GM23338 (cell line): Measurements from ENCODE around the gene SEMA4A. TPM values are rescaled to one million over a fixed set of nuclear protein-coding genes. Genes with fewer than 3 reads are reported as not detected.

ENCODE experiments used
- ATAC-seq: fragments of 200-7000 bp; cut with Tn5 transposase; 3 replicates; pipeline ENCODE4 v1.9.1; 2020
- DNase-seq: peaks from one replicate; pipeline ENCODE4 v3.0.0-alpha.2; 2015; ENCODE audit warnings: low spot score
- H2AFZ ChIP-seq: fragments of 200-600 bp; sonication (generic); 2 replicates; pipeline ENCODE4 v1.8.0; 2016; ENCODE audit warnings: antibody characterized with exemption, mild to moderate bottlenecking, moderate library complexity
- H3F3A ChIP-seq: fragments of 200-600 bp; sonication (generic); replicated peaks from 2 replicates; pipeline ENCODE4 v1.8.0; 2017; ENCODE audit warnings: antibody characterized with exemption, mixed run types, low read depth
- H3K27ac ChIP-seq: fragments of 200-600 bp; sonication (generic); 2 replicates; pipeline ENCODE4 v1.6.1; 2016; ENCODE audit warnings: low read depth
- H3K27me3 ChIP-seq: fragments of 200-600 bp; sonication (generic); 2 replicates; pipeline ENCODE4 v1.8.0; 2016; ENCODE audit warnings: mild to moderate bottlenecking, mixed run types, moderate library complexity; ENCODE audit not compliant: insufficient read depth
- H3K36me3 ChIP-seq: fragments of 200-600 bp; sonication (generic); 2 replicates; pipeline ENCODE4 v1.8.0; 2016; ENCODE audit warnings: mild to moderate bottlenecking; ENCODE audit not compliant: insufficient read depth
- H3K4me1 ChIP-seq: fragments of 200-600 bp; sonication (generic); 2 replicates; pipeline ENCODE4 v1.8.0; 2016; ENCODE audit warnings: mild to moderate bottlenecking, moderate library complexity; ENCODE audit not compliant: insufficient read depth
- H3K4me2 ChIP-seq: fragments of 200-600 bp; sonication (generic); 2 replicates; pipeline ENCODE4 v1.7.1; 2017; ENCODE audit warnings: mixed run types
- H3K4me3 ChIP-seq: fragments of 200-600 bp; sonication (generic); 2 replicates; pipeline ENCODE4 v1.6.1; 2016; ENCODE audit warnings: mixed run types
- H3K79me2 ChIP-seq: fragments of 200-600 bp; sonication (generic); replicated peaks from 2 replicates; pipeline ENCODE4 v1.8.0; 2017; ENCODE audit warnings: mild to moderate bottlenecking; ENCODE audit not compliant: insufficient read depth
- H3K9me2 ChIP-seq: fragments of 200-600 bp; sonication (generic); 2 replicates; pipeline ENCODE4 v1.8.0; 2017; ENCODE audit not compliant: insufficient read depth
- H4K20me1 ChIP-seq: fragments of 200-600 bp; sonication (generic); replicated peaks from 2 replicates; pipeline ENCODE4 v1.8.0; 2017; ENCODE audit warnings: mild to moderate bottlenecking; ENCODE audit not compliant: insufficient read depth
- H3K27ac Mint-ChIP-seq: 2 replicates; pipeline ENCODE4 v1.8.0; 2020; ENCODE audit warnings: inconsistent platforms, mild to moderate bottlenecking, moderate library complexity, mixed read lengths
- H3K27me3 Mint-ChIP-seq: 3 replicates; pipeline ENCODE4 v1.8.0; 2022; ENCODE audit warnings: low read depth, mild to moderate bottlenecking, moderate library complexity, mixed read lengths, inconsistent platforms; ENCODE audit not compliant: insufficient read depth, poor library complexity
- H3K36me3 Mint-ChIP-seq: 3 replicates; pipeline ENCODE4 v1.8.0; 2021; ENCODE audit warnings: low read depth, mild to moderate bottlenecking, inconsistent platforms, moderate library complexity, mixed read lengths
- H3K4me1 Mint-ChIP-seq: 3 replicates; pipeline ENCODE4 v1.8.0; 2020; ENCODE audit warnings: mild to moderate bottlenecking, inconsistent platforms, mixed read lengths
- H3K4me3 Mint-ChIP-seq: 3 replicates; pipeline ENCODE4 v1.8.0; 2021; ENCODE audit warnings: moderate library complexity, mild to moderate bottlenecking, inconsistent platforms, mixed read lengths
- H3K9me3 Mint-ChIP-seq: 3 replicates; pipeline ENCODE4 v1.8.0; 2020; ENCODE audit warnings: moderate library complexity, mild to moderate bottlenecking, inconsistent platforms, mixed read lengths
- CREB1 ChIP-seq: fragments of 250-450 bp; sonication (Bioruptor Pico); IDR thresholded peaks from 2 replicates; pipeline ENCODE4 v1.5.0; 2020; ENCODE audit warnings: low read depth, mild to moderate bottlenecking, moderate library complexity
- CTCF ChIP-seq, 2 experiments: fragments of 200-600 bp in 1 of 2; sonication (generic) in 1 of 2; conservative IDR thresholded peaks; 2 replicates each; pipeline versions ENCODE4 v1.5.1 to v1.6.1; 2016 to 2017; ENCODE audit warnings: antibody characterized with exemption in 2 of 2, low read depth in 2 of 2, mild to moderate bottlenecking in 2 of 2, moderate library complexity in 1 of 2
- ETS1 ChIP-seq: IDR thresholded peaks from 2 replicates; pipeline ENCODE4 v1.6.1; 2016; ENCODE audit warnings: antibody characterized with exemption
- EZH2 ChIP-seq: fragments of 200-600 bp; sonication (generic); IDR thresholded peaks from one replicate; pipeline ENCODE4 v1.8.0; 2017; ENCODE audit warnings: antibody characterized with exemption, mild to moderate bottlenecking, low read depth; ENCODE audit not compliant: unreplicated experiment
- EZH2phosphoT487 ChIP-seq: fragments of 200-600 bp; sonication (generic); IDR thresholded peaks from one replicate; pipeline ENCODE4 v1.8.1; 2018; ENCODE audit warnings: antibody characterized with exemption; ENCODE audit not compliant: unreplicated experiment
- JUNB ChIP-seq: IDR thresholded peaks from one replicate; pipeline ENCODE4 v1.6.1; 2016; ENCODE audit warnings: antibody characterized with exemption; ENCODE audit not compliant: unreplicated experiment
- NANOG ChIP-seq: IDR thresholded peaks from 2 replicates; pipeline ENCODE4 v1.6.1; 2016; ENCODE audit warnings: antibody characterized with exemption, borderline replicate concordance
- POLR2AphosphoS5 ChIP-seq: IDR thresholded peaks from 2 replicates; pipeline ENCODE4 v1.6.1; 2016; ENCODE audit warnings: antibody characterized with exemption, low read depth
- REST ChIP-seq: IDR thresholded peaks from one replicate; pipeline ENCODE4 v1.6.1; 2018; ENCODE audit warnings: antibody characterized with exemption; ENCODE audit not compliant: unreplicated experiment
- STAT1 ChIP-seq: IDR thresholded peaks from one replicate; pipeline ENCODE4 v1.6.1; 2016; ENCODE audit warnings: antibody characterized with exemption; ENCODE audit not compliant: unreplicated experiment
- ZNF114 ChIP-seq: fragments of 250-450 bp; sonication (Bioruptor Pico); IDR thresholded peaks from 2 replicates; pipeline ENCODE4 v1.5.0; 2020; ENCODE audit warnings: mild to moderate bottlenecking, moderate library complexity
- ZNF331 ChIP-seq: fragments of 250-450 bp; sonication (Bioruptor Pico); IDR thresholded peaks from 2 replicates; pipeline ENCODE4 v1.5.0; 2020; ENCODE audit warnings: low read depth, mild to moderate bottlenecking, moderate library complexity
- ZNF462 ChIP-seq: fragments of 250-450 bp; sonication (Bioruptor Pico); IDR thresholded peaks from 2 replicates; pipeline ENCODE4 v1.5.0; 2020; ENCODE audit warnings: mild to moderate bottlenecking, moderate library complexity
- polyA plus RNA-seq: library from polyadenylated mRNA; unstranded; fragments of >200 nt; fragmentation: Nextera tagmentation; extraction: Ambion mirVana; gene quantifications from 2 replicates; pipeline ENCODE4 v1.2.1, GENCODE V29; 2016
- total RNA-seq: library from RNA; depleted of rRNA; stranded (reverse); fragments of >200 nt; shearing (Covaris generic); gene quantifications from 2 replicates; pipeline ENCODE4 v1.2.3, GENCODE V29; 2014

Gene SEMA4A
- total and polyA plus RNA-seq, 2 experiments from 2014 or later: 5.5 to 20.2 TPM

- no peaks in the 10 kb centered on the region for H3K36me3 Mint-ChIP-seq
- no peak for DNase-seq
- ATAC-seq: no peak
- Histone ChIP-seq H3K9me2 (no peaks in the 10 kb centered on the region), H3K4me2 (no peak overlapping the region), H3K79me2 (no peaks in the 10 kb centered on the region), H3F3A (peaks cover 9% of the 10 kb centered on the region; the same call in 1 of the 2 replicates), H4K20me1 (no peaks in the 10 kb centered on the region), H3K27ac (no peak overlapping the region), H3K36me3 (no peaks in the 10 kb centered on the region), H3K27me3 (no peaks in the 10 kb centered on the region), H2AFZ (no peak overlapping the region), H3K4me3 (no peak overlapping the region), H3K4me1 (peaks cover 45% of the 10 kb centered on the region)
- H3K4me1 Mint-ChIP-seq: peaks cover 45% of the 10 kb centered on the region
- no peak overlapping the region for H3K27ac Mint-ChIP-seq
- no peak overlapping the region for H3K4me3 Mint-ChIP-seq
- TF ChIP-seq ETS1: no peak
- no peak for TF ChIP-seq EZH2phosphoT487
- TF ChIP-seq ZNF114: no peak
- no peak for TF ChIP-seq JUNB
- no peak for TF ChIP-seq CTCF (conservative IDR thresholded peaks at IDR 0.05; ENCODE audit: low read depth in 2 of 2)
- no peak for TF ChIP-seq REST
- no peak for TF ChIP-seq EZH2
- TF ChIP-seq ZNF462: no peak
- TF ChIP-seq ZNF331 (CRISPR knock-in tag): no peak
- no peak for TF ChIP-seq NANOG
- TF ChIP-seq STAT1: no peak
- TF ChIP-seq CREB1 (CRISPR knock-in tag): no peak
- TF ChIP-seq POLR2AphosphoS5: no peak
- H3K9me3 Mint-ChIP-seq: no peaks in the 10 kb centered on the region
- H3K27me3 Mint-ChIP-seq: peaks cover 18% of the 10 kb centered on the region
These were observed 8.6 kb upstream of the SEMA4A start for GRCh38 chr1:156144742-156145141.
